GM18498 (cell line): ENCODE results near the gene SSUH2.

ENCODE experiments used
- ATAC-seq: cut with Tn5 transposase; IDR thresholded peaks from one replicate; pipeline ENCODE4 v1.9.1; 2021; ENCODE audit warnings: mild to moderate bottlenecking, moderate library complexity; ENCODE audit not compliant: unreplicated experiment

Gene SSUH2

DNA sequence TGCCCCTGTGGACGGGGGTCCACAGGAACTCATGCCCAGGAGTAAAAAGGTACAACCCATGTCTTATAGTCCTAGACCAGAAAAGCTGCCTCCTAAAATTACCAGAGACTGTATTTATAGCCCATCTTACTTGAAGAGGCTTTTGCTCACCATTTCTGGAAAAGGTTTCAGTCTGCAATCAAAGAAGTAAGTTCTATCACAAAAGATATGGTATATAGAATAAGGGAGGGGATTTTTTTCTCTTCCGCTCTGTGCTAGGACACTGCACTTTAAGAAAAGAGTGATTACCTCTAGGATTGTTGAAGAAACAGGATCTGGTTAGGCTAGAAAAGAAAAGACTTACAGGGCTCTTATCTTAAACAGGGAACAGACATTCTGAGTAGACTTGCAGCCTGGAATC lies 2.6 kb downstream of the SSUH2 start:
- no peak for ATAC-seq

DNA sequence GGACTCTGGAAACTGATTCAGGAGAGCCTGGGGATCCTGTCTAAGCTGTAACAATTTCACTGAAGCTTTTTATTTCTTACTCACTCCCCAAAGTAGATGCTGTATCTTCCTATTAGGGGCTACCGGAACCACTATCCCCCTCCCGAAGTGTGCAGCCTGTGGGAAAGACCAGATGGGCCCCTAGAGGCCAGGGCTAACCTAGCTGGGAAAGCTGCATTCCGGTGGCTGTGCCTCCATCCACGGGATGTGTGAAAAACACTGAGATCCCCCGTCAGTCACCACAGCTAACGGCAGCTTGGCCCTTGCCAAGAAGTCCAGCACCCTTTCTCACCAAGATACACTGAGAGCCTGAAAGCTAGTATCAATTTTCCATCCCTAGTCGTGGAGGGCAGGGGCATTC lies 3.1 kb downstream of the SSUH2 start:
- no peak for ATAC-seq

DNA sequence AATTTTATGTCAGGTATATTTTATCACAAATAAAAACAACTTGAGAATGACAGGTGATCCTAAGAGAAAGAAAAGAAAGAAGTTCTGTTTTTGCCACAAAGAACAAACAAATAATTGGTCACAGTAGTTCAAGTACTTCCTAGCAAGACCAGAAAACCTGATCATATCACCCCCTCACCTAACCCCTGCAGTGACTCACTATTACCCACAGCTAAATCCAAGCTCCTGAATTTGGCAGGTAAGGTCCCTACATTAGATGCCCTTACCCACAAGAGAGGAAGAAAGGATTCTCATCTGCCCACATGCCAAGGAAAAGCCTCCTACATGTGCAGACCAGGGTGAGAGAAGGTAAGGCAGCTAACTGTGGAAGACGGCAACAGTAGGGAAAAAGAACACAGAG lies 4.4 kb downstream of the SSUH2 start:
- no peak for ATAC-seq

DNA sequence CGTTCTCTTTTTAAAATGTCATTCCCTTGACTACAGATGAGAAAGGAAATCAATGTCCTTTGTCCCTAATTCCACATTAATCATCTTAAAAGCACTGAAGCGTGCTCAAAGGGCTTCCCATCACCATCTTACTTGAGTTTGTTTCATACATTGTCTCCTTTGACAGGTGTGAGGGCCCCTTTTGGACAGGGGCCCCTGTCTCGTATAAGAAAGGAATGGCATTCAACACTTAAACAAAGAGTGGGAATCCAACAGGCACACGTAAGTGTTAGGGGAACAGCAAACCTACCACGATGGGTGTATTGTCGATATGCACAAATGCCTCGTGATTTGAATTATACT lies 5.0 kb downstream of the SSUH2 start:
- ATAC-seq: no peak

DNA sequence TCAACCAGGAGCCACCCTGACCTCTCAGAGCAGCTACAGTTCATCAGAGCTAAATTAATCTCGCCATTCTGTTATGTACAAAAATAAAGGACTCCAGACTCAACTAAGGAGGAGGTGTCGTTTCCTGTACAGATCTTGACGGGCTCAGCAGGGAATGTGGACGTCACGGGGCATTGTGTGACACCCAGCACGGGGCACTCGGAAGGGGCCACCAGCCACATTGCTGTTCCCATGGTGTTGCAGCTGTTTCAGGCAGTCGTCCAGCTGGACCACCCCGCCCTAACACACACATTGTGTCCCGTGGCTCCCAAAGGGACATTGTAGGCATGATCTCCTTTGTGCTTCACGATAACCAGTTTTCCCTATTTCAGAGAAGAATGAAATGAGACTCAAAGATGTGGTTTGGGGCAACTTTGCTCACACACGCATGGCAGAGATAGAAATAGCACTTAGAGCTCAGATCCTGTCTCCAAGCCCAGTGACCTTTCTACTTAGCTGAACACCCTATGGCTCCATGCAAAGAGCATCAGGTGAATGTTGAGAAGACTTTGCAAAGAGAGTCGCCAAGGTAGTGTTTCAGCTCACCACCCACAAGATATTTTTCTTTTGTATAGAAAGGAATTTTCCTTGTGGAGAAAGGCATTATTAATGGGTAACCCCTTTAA lies 5.5 kb downstream of the SSUH2 start:
- no peak for ATAC-seq

DNA sequence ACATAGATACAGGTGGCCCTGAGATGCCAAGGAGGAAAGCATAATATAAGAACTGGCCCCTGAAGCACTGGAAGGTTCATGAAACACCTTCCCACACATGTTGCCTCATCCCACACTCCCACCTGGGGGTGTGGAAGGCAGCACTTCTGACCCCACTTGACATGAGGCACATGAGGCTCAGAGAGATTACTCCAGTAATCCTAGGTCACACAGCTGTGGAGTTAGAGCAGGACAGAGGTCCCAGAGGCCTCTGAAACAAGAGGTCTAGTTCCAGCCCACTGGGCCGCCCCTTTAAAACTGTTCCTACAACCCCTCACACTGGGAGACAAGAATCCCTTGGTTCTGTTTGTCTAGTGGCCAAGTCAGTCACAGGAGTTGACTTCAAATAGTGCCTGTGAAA lies 7.2 kb downstream of the SSUH2 start:
- ATAC-seq: no peak

DNA sequence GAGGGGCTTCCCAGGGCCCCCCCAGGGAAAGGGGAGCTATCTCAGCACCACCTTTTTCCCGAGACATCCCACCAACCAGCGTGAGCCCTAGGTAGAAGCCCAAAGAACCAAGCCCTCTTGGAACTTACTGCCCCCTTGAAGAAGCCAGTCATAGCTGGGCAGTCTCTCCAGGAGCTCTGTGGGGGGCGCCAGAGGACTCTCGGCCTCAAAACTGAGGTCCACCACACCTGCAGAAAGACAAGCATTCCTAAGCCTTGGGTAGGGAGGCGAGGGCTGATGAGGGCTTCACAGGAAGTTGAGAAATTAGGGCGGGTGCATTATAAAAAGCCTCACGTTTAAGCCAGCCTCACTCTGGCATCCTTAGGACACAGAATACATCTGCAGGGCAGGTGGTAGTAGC lies 9.0 kb downstream of the SSUH2 start:
- ATAC-seq: no peak

DNA sequence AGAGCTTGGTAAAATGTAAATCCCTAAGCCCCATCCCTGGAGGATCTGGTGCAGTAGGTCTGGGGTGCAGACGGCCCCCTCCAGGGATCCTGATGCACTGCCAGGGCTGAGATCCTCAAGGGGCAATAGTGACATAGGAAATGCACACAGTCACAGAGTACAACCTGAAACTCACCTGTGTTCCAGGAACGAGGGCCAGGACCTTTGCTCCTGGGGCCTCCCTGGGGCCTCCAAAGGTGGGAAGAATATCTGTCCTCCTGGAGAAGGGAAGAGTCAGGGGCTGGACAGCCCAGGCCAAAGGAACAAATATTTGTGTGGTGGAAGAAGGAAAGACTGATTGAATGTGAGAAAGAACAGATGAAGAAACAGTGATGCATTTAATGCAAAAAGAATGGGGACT lies 9.5 kb downstream of the SSUH2 start:
- no peak for ATAC-seq

DNA sequence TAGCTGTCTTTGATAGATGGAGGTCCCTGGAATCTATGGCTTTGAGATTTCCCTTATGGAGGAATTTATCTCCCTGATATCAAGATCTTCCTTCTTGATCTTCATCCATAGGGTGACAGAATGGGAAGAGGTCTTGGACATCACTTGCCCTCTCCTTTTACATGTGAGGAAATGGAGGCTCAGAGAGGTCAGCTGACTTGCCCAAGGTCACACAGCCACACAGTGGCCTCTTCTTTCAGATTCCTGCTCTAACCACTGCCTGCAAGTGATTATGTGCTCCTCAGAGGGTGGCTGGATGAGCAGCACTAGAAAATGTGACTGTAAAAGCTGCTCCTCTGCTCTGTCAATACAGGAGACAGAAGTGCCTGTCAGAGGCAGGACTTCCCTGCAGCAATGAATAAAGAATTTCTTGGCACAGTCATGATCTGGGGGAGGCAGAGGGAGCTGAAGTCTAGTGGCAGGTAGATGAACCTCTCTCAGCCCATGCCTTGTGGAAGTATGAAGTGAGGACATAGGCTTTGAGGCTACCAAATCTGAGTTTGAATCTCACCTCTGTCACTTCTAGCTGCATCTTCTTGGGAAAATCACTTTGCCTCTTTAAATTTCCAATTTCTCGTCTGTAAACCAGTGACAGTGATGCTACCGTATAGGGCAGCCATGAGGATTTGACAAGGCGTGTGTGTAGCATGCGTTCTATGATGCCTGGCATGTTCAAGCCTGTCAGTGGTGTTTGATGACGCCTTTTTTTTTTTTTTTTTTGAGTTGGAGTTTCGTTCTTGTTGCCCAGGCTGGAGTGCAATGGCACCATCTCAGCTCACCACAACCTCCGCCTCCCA lies 12.0 kb downstream of the SSUH2 start:
- ATAC-seq: no peak

DNA sequence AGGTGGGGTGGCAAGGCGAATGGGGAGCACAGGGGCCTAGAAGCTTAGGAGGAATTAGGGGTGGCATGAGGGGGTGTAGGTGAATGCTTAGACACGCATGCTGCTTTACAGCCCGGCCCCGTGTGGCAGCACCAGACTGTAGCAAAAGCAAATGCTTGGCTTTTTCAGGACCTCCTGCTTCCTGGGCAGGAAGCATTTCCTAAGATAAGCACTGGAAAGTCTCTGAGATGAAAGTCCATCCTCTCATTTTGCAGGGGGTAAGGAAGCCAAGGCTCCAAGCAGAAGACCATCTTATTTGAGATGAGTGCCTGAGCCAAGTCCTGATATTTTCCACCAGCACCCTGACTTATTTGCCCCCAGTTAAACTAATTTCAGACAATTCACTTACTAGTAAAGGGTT lies 12.9 kb downstream of the SSUH2 start:
- no peak for ATAC-seq

DNA sequence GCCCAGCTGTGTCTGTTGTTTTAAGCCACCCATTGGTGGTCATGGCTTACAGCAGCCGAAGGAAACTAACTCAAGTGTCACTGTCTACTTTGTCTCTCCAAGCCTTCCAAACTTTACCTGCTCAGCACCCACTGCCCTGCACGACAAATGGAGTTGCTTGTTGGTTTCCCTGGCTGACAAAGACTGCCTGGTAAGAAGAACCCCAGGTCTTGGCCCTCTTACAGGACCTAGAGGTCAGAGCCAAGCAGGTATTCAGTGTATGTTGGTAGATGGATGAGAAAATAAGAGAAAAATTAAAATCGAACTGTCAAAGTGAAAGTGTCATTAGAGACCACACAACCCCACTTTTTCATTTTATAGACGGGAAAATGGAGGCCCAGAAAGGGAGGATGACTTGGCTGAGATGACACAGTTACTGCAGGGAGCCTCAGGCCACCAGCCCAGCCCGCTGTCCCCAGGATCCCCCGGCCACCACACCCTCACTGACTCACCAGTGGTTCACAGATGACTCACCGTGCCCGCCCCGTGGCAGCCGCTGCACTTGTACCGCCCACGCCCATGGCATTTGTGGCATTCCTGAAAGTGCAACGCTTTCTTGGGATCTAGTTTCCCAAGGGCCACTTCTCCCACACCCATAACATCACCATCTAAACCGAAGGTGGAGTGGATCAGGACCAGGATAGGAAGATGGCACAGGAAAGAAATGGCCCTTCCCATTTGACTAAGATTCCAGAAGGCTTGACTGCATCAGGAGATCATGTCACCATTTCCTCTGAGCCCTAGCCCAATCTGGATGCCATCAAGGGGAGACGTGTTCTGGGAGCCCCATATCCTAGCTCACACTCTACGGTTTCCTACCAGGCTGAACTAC lies 15.2 kb downstream of the SSUH2 start:
- peak; percentile 78 for ATAC-seq

DNA sequence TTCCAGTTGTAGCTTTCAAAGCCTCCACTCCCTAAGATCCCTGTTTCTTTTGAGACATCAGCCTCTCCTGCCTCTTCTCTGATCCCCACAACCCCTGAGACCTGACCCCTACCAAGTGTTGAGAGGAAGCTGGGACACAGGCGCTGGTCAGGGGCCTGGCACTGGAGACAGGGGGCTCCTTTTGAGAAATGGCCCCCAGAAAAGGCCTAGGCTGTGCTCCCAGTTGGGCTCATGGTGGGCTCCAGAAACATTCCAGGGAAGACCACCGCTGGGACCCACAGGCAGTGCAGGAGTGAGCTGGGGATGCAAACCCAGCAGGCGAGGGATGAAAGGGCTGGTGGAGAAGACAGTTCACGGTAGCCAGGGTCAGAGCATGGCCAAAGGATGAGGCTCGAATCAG lies 16.6 kb downstream of the SSUH2 start:
- no peak for ATAC-seq

DNA sequence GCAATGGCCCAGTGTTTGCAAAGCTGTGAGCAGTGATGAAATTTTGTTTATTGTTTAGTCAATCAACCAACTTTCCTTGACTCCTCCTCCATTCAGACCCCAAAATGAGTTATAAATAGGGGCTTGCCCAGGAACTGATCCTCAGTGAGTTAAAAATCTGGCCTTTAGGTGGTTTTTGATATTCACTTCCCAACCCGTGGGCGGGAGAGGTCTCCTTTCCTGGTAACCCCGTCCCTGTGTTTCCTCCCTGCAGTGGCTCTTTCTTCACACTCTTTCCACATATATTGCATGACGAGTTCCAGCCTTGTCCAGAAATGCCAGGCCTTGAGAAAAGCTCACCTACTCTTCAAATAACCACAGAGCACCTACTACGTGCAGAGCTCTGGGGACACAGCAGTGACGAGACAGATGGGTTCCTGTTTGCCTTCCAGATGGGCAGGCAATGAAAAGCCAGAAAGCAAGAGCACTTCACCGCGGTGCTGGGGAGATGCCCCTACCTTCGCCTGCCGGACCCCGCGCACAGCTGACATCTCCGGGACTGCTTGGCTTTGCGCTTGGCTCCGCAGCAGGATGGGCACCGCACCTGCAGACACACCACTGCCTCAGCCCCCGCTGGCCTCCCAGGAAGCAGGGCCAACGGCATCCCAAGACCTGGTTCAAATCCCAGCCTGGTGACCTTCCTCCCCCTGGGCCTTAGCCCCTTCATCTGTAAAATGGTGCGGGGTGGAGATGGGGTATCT lies 17.2 kb downstream of the SSUH2 start:
- no peak for ATAC-seq

DNA sequence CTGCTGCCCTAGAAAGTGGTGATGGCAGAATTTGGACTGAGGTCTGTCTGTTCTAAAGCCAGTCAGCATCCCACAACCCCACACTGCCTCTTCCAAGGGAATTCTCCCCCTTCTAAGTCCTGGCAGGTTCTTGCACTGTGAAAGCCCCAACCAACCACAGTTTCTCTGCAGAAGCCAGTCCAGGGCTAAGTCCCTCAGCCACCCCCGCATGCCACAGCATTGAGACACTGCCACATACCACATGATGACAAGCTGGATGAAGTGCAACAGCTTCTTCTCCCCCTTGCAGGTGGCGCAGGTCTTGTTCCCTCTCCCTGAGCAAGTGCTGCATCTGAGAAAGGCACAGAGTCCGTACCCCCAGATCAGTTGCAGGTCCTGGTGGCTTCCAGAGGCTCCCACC lies 18.6 kb downstream of the SSUH2 start:
- no peak for ATAC-seq

DNA sequence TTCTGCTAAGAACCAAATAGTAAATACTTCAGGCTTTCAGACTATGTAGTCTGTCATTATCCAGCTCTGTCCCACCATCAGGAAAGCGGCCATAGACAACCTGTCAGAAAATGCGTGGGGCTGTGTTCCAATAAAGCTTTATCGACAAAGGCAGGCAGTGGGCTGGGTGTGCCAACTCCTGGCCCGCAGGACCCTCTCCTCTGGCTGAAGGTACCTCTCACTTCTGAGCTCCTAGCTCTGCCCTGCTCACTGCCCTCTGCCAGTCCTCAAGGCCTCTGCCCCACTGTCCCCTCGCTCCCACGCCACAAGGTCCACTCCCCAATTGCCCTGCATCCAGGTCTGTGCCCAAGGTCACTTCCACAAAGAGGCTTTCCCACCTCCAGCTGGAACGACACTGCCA lies 20.0 kb downstream of the SSUH2 start:
- no peak for ATAC-seq

DNA sequence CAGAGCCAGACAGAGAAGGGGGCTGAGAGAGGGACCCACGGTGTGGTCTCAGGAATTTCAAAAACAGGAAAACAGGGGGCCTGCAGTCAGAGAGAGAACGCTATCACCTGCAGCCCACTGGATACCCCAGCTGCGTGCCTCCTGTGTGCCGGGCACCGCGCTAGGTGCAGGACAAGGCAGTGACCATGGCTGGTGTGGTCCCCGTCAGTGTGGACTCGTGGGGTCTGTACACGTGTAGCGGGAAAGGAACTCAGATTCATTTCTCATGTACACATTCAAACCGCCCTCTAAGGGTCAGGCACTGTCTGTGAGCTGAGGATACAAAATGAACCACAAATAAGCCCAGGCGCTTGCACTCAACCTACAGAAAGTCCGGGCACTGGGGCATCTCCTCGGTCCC lies 20.9 kb downstream of the SSUH2 start:
- ATAC-seq: no peak

DNA sequence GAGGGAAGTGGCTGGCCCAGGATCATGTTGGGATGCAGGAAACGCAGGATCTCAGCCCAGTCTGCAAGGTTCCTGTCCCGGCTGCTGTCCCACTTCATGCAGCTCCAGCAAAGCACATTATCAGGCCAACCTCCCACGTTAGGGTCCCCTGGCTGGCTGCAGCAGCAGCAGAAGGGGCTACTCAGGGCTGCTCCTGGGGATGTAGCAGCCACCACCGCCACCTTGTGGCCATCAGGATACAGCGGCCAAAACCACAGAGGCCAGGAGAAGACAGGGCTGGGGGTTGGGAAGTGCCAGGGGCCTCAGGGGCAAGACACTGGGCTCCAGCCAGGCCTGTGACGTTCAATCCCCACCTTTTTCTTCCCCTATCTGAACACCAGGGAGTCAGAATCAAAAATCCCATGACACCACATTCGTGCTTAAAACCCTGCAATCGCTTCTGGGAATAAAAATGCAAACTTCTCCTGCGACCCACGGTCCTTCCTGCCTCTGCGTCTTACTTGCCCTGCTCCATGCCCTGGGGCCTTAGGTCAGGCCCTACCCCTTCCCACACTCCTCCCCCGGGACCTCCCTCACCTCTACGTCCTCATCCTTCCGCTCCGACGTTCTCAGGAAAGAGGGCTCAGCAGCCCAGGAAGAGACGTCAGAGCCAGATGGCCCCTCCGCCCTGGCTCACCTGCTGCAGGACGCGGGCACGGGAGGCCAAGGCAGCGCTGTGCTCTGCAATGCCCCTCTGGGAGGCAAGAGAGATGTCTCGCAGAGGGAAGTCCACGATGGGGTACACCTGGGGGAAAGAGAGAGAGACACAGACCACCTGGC lies 21.5 kb downstream of the SSUH2 start:
- ATAC-seq: peak; percentile 93

DNA sequence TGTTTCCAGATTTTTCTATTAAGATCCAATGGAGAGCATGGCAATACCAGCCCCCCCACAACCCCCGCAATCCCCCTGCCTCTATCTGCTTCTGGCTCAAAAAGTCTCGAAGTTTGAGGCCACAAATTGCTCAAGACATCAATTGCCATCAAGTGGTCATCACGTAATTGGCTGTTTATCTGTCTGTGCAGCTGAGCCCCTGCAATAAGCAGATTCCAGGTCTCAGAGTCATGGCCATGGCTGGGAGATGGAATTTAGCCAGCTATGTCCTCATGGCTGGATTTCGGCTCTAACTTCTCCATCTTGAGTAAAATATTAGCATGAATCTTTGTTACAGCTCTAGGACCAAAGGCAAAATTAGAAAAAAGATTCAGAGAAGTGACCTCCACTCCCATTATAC lies 22.7 kb downstream of the SSUH2 start:
- no peak for ATAC-seq

DNA sequence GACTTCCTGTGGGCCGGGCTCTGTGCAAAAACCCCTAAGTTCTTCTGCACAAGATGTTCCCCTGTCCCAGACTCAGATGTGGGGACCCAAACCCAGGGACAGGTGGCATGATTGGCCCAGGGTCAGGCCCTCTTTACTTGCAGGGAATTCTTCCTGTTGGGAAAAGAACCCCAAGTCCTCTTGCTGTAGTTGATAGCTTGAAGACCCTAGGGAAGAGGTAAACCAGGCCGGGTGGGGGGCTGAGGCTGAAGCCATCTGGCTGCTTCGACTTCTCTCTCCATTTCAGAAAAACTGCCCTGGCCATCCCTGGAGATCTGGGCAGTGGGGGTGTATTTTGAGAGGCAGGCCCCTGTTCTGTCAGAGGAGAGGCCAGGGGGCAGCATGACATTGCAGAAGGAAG lies 23.5 kb downstream of the SSUH2 start:
- ATAC-seq: no peak

DNA sequence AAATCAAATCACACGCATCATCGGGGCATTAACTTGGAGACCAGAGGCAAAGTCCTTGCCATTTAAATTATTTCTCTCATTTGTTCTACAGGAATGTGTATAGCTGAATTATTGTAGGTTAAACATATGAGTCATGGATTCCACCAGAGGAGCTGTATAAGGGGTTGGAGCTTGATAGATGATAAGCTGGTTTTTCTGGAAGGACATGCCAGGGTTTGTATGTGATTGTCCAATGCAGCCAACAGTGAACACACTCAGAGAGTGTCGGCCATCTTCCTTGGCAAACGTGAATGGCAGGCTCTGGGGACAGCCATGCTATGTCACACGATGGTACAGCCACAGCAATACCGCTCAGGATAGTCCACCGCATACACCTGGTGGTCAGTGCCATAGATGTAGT lies 25.1 kb downstream of the SSUH2 start:
- ATAC-seq: no peak
